HS-27A (cell line): ENCODE results near the gene ACKR4.

Experiments used
- DNase-seq: peaks from one replicate; pipeline ENCODE4 v3.0.0-alpha.2; 2012; ENCODE audit warnings: low read depth, missing footprints

Gene ACKR4

DNA sequence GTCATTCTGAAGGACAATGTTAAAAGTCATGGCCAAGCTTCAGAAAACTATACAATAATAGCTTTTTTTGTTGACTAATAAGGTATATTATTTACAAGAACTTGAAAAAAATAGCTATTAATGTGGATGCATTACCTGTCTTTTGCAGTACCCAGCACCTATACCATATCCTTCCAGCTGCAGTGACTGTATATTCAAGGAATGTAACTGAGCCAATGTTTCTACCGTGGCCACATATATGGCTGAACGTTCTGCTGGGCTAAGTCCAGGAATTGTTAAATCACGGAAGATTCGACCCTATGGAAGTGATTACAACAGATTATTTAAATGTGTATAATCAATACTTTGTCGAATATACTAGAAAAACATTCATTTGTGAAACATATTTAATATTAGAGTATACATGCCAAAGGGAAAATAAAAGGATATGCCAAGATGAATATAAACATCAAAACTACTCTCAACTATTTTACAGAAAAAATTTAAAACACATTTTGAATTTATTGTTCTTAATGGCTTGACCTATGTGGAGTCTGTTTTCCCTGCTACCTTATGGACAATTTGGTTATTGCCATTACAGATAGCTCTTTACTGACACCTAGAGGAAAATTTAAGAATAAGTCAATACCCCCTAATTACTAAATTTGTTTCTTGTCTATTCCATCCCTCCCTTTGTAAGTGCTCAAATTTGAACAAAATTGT is 44.9 kb downstream of the ACKR4 start:
- DNase-seq, result no peak

DNA sequence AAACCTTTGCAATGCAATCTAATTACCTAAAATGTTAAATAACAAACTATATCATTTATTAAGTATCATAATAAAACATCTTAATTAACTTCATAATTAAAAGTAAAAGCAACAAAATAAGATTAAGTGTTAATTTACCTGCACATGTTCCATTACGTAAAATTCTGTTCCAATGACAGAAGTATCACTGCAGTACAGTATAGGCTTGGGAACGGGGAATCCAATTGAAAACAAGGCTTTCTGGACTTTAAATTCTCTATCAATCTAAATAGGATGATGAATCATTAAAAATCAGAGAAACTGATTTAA is 45.4 kb downstream of the ACKR4 start:
- no peak for DNase-seq

DNA sequence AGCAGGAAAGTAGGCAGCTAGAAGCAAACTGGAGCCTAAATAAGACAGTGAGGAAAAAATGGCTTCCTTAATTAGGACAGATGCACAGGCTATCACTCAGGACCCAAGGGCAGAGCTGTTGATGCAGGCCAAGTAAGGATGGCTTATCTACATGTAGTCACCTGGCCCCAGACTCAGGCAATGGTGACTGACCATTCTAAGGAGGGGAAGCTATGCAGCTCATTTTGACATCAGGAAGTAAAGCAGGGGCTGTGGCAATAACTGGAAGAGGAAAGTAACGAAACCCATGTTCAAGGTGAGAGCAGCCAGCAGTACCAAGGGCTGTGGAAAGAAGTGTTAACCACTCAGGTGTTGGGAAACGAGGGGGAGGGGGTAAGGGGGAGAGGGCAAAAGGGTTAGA is 46.3 kb downstream of the ACKR4 start:
- DNase-seq, result no peak

GRCh38 chr3:132645058-132645457 is 48.0 kb downstream of the ACKR4 start:
- no peak for DNase-seq

GRCh38 chr3:132650153-132650552 is 53.1 kb downstream of the ACKR4 start:
- DNase-seq, result no peak
